GM10266 (cell line): ENCODE results near the gene C19orf53.

ENCODE experiments used
- DNase-seq: peaks from one replicate; pipeline ENCODE4 v3.0.0; 2012; ENCODE audit errors: extremely low spot score
- TF ChIP-seq, protein P1 (sequence below): IDR thresholded peaks from 2 replicates; pipeline ENCODE4 v1.5.1; 2012; ENCODE audit warnings: mild to moderate bottlenecking, low read depth; ENCODE audit not compliant: control insufficient read depth, insufficient read depth; ENCODE audit errors: missing control alignments

The C19orf53 gene

GRCh38 chr19:13774217-13775191 lies at the start of gene C19orf53:
TSS of gene C19orf53 (plus strand) at chr19:13774456. CDS start at chr19:13774478, 22 bp downstream.
- TF ChIP-seq, protein P1, sequence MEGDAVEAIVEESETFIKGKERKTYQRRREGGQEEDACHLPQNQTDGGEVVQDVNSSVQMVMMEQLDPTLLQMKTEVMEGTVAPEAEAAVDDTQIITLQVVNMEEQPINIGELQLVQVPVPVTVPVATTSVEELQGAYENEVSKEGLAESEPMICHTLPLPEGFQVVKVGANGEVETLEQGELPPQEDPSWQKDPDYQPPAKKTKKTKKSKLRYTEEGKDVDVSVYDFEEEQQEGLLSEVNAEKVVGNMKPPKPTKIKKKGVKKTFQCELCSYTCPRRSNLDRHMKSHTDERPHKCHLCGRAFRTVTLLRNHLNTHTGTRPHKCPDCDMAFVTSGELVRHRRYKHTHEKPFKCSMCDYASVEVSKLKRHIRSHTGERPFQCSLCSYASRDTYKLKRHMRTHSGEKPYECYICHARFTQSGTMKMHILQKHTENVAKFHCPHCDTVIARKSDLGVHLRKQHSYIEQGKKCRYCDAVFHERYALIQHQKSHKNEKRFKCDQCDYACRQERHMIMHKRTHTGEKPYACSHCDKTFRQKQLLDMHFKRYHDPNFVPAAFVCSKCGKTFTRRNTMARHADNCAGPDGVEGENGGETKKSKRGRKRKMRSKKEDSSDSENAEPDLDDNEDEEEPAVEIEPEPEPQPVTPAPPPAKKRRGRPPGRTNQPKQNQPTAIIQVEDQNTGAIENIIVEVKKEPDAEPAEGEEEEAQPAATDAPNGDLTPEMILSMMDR: no peak
- peak; percentile 91 for DNase-seq

GRCh38 chr19:13726323-13726722 lies 47.9 kb upstream of the C19orf53 start:
- DNase-seq: no peak
- TF ChIP-seq, protein P1: no peak

DNA sequence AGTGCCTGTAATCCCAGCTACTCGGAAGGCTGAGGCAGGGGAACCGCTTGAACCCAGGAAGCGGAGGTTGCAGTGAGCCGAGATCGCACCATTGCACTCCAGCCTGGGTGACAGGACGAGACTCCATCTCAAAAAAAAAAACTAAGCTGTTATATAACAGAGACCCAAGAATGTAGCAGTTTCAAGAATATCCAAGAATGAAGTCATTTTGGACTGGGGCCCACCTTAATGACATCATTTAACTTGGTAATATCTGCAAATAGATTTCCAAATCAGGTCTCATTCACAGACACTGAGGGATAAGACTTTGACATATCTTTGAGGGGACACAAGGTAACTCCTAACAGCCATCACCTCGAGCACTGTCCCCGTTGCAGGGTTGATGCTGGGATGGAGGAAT lies 46.5 kb upstream of the C19orf53 start:
- DNase-seq: no peak
- TF ChIP-seq, protein P1: no peak

GRCh38 chr19:13729859-13730258 lies 44.4 kb upstream of the C19orf53 start:
- no peak for DNase-seq
- TF ChIP-seq, protein P1: no peak

- TF ChIP-seq, protein P1: no peak
- peak; percentile 95 for DNase-seq
These were observed 42.9 kb upstream of the C19orf53 start for GRCh38 chr19:13731147-13731964.

- TF ChIP-seq, protein P1: no peak
- DNase-seq: no peak
These were observed 41.9 kb upstream of the C19orf53 start for GRCh38 chr19:13732337-13732736.

- TF ChIP-seq, protein P1: no peak
- no peak for DNase-seq
These were observed 39.5 kb upstream of the C19orf53 start for GRCh38 chr19:13734751-13735150.
